Fibroblast of upper back skin (primary cell): ENCODE data around the gene SLAMF7.
A peak's percentile ranks its signal among the peaks of the same experiment; 100 is the strongest.
"Not testable (repeated sequence)": the region's sequence is repeated elsewhere in the genome, so short reads cannot be mapped to it uniquely, and the experiment has no call there.

Source experiments
- DNase-seq: peaks from one replicate; pipeline ENCODE4 v3.0.0-alpha.2; 2013

Gene SLAMF7, protein sequence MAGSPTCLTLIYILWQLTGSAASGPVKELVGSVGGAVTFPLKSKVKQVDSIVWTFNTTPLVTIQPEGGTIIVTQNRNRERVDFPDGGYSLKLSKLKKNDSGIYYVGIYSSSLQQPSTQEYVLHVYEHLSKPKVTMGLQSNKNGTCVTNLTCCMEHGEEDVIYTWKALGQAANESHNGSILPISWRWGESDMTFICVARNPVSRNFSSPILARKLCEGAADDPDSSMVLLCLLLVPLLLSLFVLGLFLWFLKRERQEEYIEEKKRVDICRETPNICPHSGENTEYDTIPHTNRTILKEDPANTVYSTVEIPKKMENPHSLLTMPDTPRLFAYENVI

DNA sequence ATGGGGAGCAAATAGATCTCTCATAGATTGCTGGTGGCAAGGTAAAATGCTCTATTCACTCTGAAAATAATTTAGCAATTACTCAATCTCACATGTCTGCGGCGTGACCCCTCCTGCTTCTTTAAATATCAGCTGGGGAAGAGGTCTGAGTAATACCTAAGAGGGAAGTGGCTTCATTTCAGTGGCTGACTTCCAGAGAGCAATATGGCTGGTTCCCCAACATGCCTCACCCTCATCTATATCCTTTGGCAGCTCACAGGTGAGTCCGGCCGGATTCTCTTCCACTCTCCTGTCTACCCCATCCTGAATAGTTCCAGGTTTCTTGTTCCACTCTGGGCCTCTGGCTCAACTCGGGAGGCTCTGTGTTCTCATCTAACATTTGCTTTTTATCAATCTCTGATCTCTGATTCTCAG, at the start of gene SLAMF7:
SLAMF7 (plus strand) TSS at position 150 of the 414 bp plus-strand sequence; CDS start at position 205, 55 bp downstream.
- no peak for DNase-seq

DNA sequence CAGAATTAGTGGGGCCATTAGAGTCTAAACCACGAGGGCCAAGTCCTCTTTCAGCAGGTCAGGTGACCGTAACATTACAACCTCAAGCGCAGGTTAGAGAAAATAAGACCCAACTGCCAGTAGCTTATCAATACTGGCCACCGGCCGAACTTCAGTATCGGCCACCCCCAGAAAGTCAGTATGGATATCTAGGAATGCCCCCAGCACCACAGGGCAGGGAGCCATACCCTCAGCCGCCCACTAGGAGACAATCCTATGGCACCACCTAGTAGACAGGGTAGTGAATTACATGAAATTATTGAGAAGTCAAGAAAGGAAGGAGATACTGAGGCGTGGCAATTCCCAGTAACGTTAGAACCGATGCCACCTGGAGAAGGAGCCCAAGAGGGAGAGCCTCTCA, 46.7 kb upstream of the SLAMF7 start:
- DNase-seq = not testable (repeated sequence)

DNA sequence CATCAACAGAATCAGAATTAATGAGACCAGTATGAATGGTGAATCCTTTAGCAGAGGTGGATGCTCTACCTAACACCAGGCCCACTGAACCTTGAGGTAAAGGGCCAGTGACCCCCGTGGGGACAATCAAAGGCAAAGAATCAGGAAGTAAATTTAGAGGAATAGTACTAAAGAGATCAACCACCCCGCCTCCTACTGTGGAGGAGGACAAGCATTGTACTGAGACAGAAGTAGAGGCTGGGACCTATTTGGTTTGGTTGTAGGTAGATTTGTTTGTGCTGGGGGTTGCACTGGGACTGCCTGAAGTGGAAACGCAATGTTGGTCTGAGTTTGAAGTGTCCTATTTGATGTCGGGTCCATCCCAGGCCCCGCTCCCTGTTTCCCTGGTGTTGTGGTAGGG, 36.9 kb upstream of the SLAMF7 start:
- no peak for DNase-seq

DNA sequence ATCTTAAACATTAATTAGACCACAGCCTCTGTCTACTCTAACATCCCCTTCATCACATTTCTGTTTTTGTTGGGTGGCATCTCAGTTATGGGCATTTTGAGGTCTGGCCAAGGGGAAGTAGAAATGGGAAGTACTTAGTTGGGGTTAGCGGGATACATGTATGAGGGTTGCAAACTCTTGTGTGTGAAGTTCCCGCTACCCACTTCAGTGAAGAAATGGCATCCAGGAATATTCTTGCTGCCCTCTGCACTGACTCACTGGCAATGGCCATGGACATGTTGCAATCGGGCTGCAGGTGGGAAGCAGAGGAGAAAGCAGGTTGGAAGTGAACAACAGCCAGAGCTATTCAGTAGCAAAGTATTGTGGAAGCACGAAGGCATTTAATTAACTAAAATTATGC, 34.8 kb upstream of the SLAMF7 start:
- no peak for DNase-seq

DNA sequence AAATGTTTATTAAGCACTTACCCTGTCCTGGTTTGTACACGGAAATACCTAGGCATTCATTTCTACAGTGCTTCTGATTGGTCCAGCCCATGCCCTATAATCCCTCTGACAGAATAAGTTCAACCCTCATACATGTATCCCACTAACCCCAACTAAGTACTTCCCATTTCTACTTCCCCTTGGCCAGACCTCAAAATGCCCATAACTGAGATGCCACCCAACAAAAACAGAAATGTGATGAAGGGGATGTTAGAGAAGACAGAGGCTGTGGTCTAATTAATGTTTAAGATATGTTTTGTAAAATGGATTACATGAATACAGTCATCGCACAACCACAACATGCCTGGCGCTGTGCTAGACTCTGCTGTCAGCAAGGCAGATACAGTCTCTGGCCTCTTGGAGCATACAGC, 33.8 kb upstream of the SLAMF7 start:
- not testable (repeated sequence) for DNase-seq

DNA sequence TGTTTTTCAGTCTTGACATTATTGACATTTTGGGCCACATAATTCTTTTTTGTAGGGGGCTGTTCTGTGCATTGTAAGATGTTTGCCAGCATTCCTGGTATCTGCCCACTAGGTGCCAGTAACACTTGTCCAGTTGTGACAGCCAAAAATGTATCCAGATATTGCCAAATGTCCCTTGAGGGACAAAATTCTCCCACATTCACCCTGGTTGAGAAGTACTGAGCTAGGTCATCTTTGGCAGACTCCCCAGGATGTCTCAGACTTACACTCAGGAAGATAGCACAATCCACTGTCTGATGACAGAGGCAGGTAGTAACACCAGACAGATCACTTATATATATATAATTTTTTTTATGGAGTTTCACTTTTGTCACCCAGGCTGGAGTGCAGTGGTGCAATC, 33.3 kb upstream of the SLAMF7 start:
- DNase-seq = no peak

DNA sequence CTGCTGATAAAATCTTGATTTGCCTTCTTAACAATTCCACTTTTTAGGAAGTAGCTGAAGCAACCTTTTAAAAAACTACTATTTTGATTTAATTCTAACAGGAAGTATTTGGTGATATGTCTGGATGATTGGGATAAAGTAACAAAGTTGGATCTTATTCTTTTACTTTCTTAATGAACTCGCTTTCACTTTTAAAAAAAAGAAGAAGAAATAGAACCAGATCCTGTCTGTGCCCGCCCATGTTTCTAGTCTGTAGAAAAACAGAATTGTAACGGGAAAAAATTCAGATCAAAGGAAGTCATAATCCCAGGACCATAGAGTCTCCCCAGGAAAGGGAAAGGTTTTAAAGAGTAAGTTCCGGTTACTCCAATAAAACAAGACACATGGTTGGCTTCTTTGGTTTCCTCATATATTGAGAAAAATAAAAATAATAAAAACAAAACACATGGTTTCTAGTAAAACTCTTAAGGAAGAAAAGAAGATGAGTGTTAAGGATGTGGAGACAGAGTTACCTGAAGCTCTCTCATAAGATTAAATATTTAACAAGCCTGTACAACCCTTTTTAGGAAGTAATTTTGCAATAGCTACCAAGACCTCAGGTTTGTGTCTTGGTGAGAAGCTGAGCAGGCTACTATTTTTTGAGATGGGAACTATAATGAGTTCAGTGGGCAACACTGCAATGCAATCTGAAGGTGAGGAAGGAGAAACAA, 32.4 kb upstream of the SLAMF7 start:
- DNase-seq = no peak

DNA sequence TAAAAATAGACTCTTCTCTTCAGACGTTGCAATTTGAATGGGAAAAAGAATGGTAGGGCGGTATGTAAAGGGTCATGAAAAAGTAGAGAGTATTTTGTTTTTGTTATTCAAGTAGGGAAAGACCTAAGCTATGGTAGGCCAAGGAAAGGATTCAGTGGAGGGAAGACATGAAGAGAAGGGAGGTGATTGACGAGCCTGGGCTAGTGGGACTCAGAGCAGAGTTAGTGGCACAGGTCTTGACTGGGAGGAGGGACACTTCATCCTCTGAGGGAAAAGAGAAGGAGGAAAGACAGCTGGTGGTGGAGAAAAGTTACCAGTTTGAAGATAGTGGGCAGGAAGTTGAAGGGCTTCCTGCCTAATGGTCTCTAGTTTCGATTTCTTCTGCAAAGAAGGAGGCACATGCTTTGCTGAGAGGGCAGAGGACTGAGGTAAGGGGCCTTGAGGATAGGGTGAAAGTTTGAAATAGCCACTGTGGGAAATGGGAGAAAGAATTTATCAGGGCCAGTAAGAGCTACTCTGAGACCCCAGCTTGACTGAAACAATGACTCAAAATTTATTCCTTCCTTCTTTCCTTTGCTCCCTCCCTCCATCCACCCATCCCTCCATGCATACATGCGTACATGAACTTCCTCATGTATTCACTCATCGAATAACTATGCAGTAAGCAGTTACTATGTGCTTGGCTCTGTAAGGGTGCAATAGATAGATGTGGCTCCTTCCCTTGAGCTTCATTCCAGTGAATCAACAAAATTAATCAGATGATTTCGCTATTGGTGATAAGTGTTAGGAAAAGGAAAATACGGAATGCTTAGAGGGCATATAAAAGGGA, 31.6 kb upstream of the SLAMF7 start:
- DNase-seq = no peak

DNA sequence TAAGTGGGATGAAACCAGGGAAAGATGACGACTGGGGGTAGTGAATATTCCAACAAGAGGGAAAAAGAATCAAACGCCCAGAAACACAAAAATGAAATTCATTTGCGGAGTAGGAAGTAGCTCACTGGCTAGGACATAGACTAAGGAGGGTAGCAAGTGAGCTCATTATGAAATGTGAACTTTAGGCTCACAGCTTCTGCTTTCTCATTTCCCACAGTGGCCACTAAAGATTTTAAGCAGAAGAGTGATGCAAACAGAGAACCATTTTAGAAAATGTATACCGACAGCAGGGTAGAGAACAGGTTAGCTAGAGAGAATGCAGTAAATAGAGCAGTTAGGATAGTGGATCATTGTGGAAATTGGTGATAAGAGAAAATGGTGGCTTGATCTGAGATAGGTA, 30.9 kb upstream of the SLAMF7 start:
- DNase-seq = no peak

DNA sequence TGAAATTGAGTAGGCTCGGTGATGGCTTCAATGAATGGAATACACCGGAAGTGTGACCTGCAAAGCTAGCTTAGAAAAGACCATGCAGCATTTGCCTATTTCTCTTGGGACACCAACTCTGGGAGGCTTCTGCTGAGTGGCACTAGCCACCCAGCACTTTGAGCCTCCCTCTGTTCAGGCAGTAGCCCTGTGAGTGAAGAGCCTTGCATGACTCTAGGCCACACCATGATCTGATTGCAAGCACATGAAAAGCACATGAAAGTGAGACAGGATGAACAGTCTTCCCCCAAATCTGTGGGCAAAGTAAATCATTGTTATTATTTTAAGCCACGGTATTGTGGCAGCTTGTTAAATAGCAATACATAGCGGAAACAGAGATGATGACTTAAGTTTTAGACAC, 30.2 kb upstream of the SLAMF7 start:
- DNase-seq = no peak

DNA sequence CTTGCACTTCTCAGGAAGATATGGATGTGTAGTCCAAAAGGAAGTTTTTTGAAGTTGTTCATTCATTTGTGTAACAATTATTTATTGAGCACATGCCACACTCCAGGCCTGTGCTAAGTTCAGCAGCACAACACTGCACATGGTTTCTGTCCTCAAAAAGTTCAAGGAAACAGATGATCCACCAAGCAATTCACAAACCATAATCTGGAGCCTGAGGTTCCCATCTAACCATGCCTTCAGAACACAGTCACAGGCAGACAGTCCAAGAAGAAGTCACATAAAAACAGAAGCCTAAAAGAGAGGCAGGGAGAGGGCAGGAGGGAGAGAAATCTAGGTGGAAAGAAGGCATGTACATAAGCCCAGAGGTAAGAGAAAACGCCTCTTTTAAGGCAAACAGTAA, 29.3 kb upstream of the SLAMF7 start:
- DNase-seq = no peak

DNA sequence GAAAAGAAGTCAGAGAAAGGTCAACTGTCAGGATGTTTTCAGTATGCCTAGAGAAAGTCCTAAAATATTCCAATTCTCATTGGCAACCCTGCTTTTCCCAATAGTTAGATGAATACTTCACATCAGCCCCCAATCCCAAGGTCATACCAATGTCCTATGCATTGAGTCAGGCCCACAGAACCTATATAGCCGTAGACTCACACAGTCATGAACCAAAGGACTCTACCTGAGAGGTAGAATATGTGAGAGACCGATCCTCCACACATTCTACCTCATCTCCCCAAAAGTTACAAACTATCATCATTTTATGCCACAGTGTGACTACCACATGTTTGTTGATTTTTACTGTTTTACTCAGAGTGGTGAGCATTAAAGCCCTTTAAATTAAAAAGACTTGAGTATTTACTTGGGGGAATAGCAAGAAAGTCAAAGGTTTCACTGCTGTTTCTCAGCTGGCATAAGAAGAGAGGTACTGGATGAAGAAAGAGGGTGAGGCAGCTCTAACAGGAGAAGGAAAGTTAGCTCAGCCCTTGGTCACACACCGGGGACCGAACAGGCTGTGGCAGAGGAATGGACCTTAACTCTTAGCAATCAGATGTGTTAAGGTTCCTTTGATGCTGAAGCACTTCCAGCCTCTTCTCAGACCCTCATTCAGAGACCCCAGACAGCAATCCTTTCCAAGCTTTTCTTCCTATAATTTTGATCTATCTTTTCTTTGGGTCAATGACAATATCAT, 28.4 kb upstream of the SLAMF7 start:
- DNase-seq = no peak

DNA sequence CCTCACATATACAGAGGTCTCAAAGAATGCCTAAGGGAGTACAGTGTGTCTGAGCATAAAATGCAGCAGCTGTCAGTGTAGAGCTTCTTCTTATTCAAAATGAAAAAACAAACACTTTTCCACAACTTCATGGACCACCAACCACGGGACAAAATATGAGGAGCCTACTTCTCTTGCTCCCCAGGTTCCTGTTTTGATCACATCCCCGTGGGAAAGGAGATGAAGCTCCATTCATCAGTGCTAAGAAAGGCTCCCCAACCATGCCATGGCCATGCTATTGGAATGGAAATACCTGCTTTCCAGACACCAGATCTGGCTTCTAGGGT, 27.8 kb upstream of the SLAMF7 start:
- no peak for DNase-seq

DNA sequence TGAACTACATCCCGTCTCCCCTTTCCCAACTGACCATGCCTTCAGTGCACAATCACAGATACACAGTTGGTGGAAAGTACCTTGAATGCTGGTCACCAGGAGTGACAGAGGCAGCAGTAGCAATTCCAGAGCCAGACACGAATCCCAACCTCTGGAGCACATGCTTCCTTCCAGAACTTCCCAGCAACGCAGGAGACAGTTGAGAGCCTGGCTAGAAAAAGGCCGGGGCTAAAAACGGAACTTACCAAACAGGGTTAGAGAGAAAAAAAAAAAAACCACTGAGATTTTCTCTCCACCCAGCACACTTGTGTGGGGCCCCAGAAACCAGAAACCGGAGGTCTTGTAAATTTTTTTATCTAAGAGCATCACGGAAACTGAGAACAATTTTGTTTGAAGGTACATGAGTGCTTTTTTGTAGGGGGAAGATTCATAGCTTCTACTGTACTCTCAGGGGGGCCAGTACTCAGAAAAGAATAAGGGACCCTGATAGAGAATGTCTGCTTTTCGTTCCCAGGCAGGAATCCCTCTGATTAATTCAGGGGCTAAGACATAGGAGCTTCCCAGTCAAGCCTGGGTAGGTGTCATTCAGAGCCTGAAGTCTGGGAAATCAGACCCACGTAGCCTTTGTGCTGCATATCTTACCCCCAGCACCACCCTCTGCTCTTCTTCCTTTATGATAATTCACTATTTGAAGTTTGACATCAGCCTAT, 27.3 kb upstream of the SLAMF7 start, which contains the start of gene CD48:
CD48 (minus strand) TSS at position 221 of the 710 bp plus-strand sequence; CDS start at position 162, 59 bp downstream.
- DNase-seq = no peak

DNA sequence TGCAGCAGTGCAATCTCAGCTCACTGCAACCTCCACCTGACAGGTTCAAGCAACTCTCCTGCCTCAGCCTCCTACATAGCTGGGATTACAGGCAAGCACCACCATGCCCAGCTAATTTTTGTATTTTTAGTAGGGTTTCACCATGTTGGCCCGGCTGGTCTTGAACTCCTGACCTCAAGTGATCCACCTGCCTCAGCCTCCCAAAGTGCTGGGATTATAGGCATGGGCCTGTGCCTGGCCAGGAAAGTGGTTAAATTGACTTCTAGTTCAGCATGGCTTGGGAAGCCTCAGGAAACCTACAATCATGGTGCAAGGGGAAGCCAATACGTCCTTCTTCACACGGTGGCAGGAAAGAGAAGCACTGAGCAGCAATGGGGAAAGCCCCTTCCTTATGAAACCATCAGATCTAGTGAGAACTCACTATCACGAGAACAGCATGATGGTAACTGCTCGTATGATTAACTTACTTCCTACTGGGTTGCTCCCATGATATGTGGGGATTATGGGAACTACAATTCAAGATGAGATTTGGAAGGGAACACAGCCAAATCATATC, 26.4 kb upstream of the SLAMF7 start:
- not testable (repeated sequence) for DNase-seq

DNA sequence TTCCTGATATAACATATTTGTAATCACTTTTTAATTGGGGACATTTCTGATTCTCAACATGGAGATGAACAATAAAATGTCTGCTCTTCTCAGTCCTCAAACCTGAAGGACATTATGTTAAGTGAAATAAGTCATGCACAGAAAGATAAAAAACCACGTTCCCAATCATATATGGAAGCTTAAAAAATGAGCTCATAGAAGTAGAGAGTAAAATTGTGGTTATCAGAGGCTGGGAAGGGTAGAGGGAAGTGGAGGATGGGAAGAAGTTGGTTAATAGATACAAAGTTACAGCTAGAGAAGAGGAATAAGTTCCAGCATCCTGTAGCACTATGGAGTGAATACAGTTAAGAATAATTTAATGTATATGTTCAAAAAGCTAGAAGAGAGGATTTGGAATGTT, 25.9 kb upstream of the SLAMF7 start:
- DNase-seq = no peak

DNA sequence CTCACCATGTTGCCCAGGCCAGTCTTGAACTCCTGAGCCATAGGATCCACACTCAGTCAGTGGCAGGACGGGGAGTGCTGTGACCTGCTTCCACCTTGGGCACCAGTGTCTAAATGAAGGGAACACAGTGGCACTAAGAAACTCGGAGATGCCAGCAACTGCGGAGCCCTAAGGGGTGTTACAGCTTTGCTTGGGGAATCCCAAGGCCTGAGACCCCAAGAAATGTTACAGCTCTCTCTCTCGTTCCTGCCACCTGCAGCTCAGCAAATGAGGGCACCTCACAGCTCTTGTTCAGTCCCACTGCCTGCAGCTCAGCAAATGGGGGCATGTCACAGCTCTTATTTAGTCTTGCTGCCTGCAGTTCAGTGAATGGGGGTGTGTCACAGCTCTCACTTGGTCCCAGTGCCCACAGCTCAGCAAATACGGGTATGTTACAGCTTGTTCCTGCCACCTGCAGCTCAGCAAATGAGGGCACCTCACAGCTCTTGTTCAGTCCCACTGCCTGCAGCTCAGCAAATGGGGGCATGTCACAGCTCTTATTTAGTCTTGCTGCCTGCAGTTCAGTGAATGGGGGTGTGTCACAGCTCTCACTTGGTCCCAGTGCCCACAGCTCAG, 24.9 kb upstream of the SLAMF7 start:
- DNase-seq = not testable (repeated sequence)

DNA sequence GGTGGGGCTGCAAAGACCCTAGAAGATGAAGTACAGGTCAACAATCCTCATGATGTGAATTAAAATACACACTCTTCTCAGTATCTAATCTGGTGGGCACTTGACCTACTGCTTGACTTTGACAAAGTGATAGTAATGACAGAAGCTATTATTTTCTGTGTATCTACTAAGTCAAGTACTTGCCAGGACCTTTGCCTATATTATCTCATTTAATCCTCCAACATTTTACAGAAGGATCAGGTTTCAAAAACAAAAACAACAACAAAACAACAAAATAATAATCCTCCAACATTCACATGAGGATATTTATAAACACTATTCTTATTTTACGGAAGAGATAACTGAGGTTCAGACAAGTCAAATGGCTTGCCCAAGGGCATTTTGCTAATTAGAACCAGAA, 23.0 kb upstream of the SLAMF7 start:
- no peak for DNase-seq

DNA sequence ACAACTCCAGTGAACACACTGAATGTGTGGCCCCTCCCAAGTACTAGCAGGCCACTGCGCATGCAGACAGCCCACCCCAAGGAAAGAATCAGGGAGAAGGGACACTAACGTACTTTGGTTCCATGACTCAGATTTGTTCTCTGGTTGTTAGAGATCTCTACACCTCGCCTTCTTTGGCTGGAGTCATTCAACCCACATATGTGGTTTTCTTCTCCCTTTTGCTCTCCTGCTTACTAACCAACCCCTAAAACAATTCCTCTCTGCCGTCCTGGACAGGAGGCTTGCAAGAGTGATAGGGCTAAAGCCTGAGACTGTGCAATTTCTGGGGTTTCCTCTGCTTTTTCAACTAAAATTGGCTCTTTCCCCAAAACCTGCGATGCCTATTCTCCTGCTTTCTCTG, 21.7 kb upstream of the SLAMF7 start:
- no peak for DNase-seq

DNA sequence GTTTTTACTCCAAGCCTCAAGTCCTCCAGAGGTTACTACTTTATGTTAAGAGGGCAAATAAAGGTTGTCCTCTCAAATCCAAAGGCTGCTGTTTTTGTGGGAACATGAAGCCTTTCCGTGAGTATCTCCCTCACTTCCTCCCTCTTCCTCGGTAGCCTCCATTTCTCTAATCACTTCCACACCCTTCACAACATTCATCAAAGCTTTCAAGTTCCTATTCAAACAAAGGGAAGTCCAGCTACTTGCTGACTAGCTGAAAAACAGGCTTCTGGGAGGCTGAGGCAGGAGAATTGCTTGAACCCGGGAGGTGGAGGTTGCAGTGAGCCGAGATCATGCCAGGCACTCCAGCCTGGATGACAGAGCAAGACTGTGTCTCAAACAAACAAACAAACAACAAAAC, 20.8 kb upstream of the SLAMF7 start:
- DNase-seq = no peak

DNA sequence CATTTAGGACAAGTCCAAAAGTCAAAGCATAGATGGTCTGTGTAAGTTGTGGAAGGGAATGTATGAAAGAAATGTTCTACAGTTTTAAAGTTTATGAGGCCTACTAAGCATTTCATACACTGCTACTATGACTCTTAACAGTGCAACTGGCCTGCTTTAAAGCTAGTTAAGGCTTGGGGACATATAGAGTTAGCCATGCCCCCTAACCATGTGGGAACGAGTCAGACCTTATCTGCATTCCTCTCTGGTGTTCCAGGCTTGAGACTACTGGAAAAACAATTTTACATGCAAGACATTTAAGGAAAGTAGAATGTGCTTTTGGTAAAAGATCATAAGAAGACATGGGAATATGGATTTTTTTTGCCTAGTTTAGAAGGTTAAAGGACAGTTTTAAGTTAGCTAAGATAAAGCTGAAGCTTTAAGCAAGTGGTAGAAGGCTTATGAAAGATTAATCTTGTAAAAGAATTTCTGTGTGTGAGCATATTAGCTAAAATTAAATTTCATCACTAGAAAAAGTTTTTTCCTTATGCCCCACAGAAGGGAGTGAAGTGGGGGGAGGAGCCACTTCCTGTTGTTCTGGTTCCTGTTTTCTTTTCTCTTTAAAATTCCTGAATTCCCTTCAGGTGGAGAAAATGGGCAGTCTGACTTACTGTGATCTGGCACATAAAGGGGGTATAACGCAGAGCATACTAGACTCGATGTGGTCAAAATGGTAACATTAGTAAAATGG, 18.5 kb upstream of the SLAMF7 start:
- DNase-seq = peak; percentile 9
